NCI-H2107 (cell line): ENCODE measurements around the gene BATF2.

Experiments
- DNase-seq: peaks from one replicate; lab custom pipeline; 2025; lab: John Stamatoyannopoulos, UW

Gene BATF2

GRCh38 chr11:64963072-64963631 lies 33.6 kb downstream of the BATF2 start:
- DNase-seq = no peak

- no peak for DNase-seq
Observed at GRCh38 chr11:64960719-64961118, 36.1 kb downstream of the BATF2 start.

- DNase-seq = no peak
Observed at GRCh38 chr11:64959498-64959897, 37.3 kb downstream of the BATF2 start.

- DNase-seq = no peak
Observed at GRCh38 chr11:64954201-64954600, 42.6 kb downstream of the BATF2 start.

- no peak for DNase-seq
Observed at GRCh38 chr11:64951529-64951928, 45.2 kb downstream of the BATF2 start.

GRCh38 chr11:64947208-64947814 lies 49.5 kb downstream of the BATF2 start:
- no peak for DNase-seq
